IMR-90 (cell line): ENCODE data around the gene AMPD3. TPM values are rescaled to one million over a fixed set of nuclear protein-coding genes. Genes with fewer than 3 reads are reported as not detected.

ENCODE experiments used
- ATAC-seq: fragments of 200-7000 bp; cut with Tn5 transposase; 2 replicates; pipeline ENCODE4 v1.9.1; 2020; ENCODE audit warnings: low read depth, mild to moderate bottlenecking, moderate library complexity
- BruUV-seq: library from RNA; stranded (reverse); fragments of 400-500 nt; replicated peaks from 2 replicates; lab custom pipeline; 2021; lab: Mats Ljungman, UMichigan
- CTCF ChIA-PET: fragments of 300-600 bp; formaldehyde crosslinking; extraction: SDS; loops from one replicate; lab custom pipeline; 2021; ENCODE audit warnings: antibody characterized with exemption; lab: Yijun Ruan, JAX
- POLR2A ChIA-PET: fragments of 300-600 bp; sonication (Branson Sonifier 250); formaldehyde crosslinking; loops from one replicate; lab custom pipeline; 2022; ENCODE audit warnings: antibody characterized with exemption; ENCODE audit not compliant: unreplicated experiment; lab: Charles Lee
- DNase-seq: peaks from one replicate; pipeline ENCODE4 v3.0.0; 2013
- H2AFZ ChIP-seq: replicated peaks from 2 replicates; pipeline ENCODE3; 2013; ENCODE audit warnings: low read length, mild to moderate bottlenecking; ENCODE audit not compliant: poor library complexity
- H2AK5ac ChIP-seq: 2 replicates; pipeline ENCODE4 v1.6.1; 2013; ENCODE audit warnings: low read depth, low read length, inconsistent platforms
- H2AK9ac ChIP-seq: replicated peaks from 2 replicates; pipeline ENCODE3; 2013; ENCODE audit warnings: mild to moderate bottlenecking, low read depth, low read length, moderate library complexity; ENCODE audit not compliant: poor library complexity
- H2BK120ac ChIP-seq: 2 replicates; pipeline ENCODE4 v1.6.1; 2013; ENCODE audit warnings: low read depth, low read length, inconsistent platforms
- H2BK15ac ChIP-seq: 3 replicates; pipeline ENCODE4 v1.6.1; 2013; ENCODE audit warnings: low read depth, low read length, inconsistent platforms
- H2BK20ac ChIP-seq: 2 replicates; pipeline ENCODE4 v1.6.1; 2013; ENCODE audit warnings: low read depth, mild to moderate bottlenecking, inconsistent platforms, low read length, moderate library complexity
- H2BK5ac ChIP-seq: 2 replicates; pipeline ENCODE4 v1.6.1; 2013; ENCODE audit warnings: mild to moderate bottlenecking, low read depth, low read length, inconsistent platforms; ENCODE audit not compliant: poor library complexity, severe bottlenecking
- H3K14ac ChIP-seq: replicated peaks from 2 replicates; pipeline ENCODE4 v1.6.1; 2013; ENCODE audit warnings: low read depth, low read length, inconsistent platforms
- H3K18ac ChIP-seq: 2 replicates; pipeline ENCODE4 v1.6.1; 2013; ENCODE audit warnings: low read depth, low read length, control low read depth
- H3K23ac ChIP-seq: 2 replicates; pipeline ENCODE4 v1.6.1; 2013; ENCODE audit warnings: low read depth, low read length, inconsistent platforms
- H3K27ac ChIP-seq: 2 replicates; pipeline ENCODE4 v1.5.1; 2013; ENCODE audit warnings: mild to moderate bottlenecking, control low read depth, low read length; ENCODE audit not compliant: insufficient read depth
- H3K27me3 ChIP-seq: 2 replicates; pipeline ENCODE4 v1.6.1; 2013; ENCODE audit warnings: low read length; ENCODE audit not compliant: control insufficient read depth, insufficient read depth
- H3K36me3 ChIP-seq: 2 replicates; pipeline ENCODE4 v1.6.1; 2013; ENCODE audit warnings: low read length, mixed read lengths; ENCODE audit not compliant: control insufficient read depth, insufficient read depth
- H3K4ac ChIP-seq: 2 replicates; pipeline ENCODE4 v1.6.1; 2013; ENCODE audit warnings: low read depth, low read length, inconsistent platforms
- H3K4me1 ChIP-seq: 2 replicates; pipeline ENCODE4 v1.6.1; 2013; ENCODE audit warnings: low read length, mixed read lengths; ENCODE audit not compliant: control insufficient read depth, insufficient read depth
- H3K4me2 ChIP-seq: 2 replicates; pipeline ENCODE4 v1.6.1; 2013; ENCODE audit warnings: low read depth, mild to moderate bottlenecking, control low read depth, low read length, moderate library complexity
- H3K4me3 ChIP-seq: 2 replicates; pipeline ENCODE4 v1.5.1; 2013; ENCODE audit warnings: low read depth, mild to moderate bottlenecking, control low read depth, low read length, moderate library complexity; ENCODE audit not compliant: insufficient read depth
- H3K56ac ChIP-seq: 2 replicates; pipeline ENCODE4 v1.6.1; 2013; ENCODE audit warnings: low read length, inconsistent platforms; ENCODE audit not compliant: insufficient read depth; ENCODE audit errors: extremely low read depth
- H3K79me1 ChIP-seq, 2 experiments: 2 replicates each; pipeline ENCODE4 v1.6.1; 2013; ENCODE audit warnings: low read length in 2 of 2, inconsistent platforms in 1 of 2, low read depth in 1 of 2
- H3K9ac ChIP-seq: 2 replicates; pipeline ENCODE4 v1.6.1; 2013; ENCODE audit warnings: low read depth, low read length, control low read depth
- H3K9me1 ChIP-seq: 2 replicates; pipeline ENCODE4 v1.6.1; 2013; ENCODE audit warnings: low read length, inconsistent platforms; ENCODE audit not compliant: insufficient read depth
- H3K9me3 ChIP-seq: 2 replicates; pipeline ENCODE4 v1.6.1; 2013; ENCODE audit warnings: low read length; ENCODE audit not compliant: control insufficient read depth, insufficient read depth
- H4K20me1 ChIP-seq: 2 replicates; pipeline ENCODE4 v1.6.1; 2013; ENCODE audit warnings: low read length, inconsistent platforms; ENCODE audit not compliant: insufficient read depth
- H4K5ac ChIP-seq: 2 replicates; pipeline ENCODE4 v1.6.1; 2013; ENCODE audit warnings: mild to moderate bottlenecking, low read depth, low read length, control low read depth
- H4K8ac ChIP-seq, 2 experiments: 2 replicates each; pipeline ENCODE4 v1.6.1; 2013; ENCODE audit warnings: low read depth in 2 of 2, low read length in 2 of 2, control low read depth in 1 of 2, inconsistent platforms in 1 of 2
- H4K91ac ChIP-seq: 2 replicates; pipeline ENCODE4 v1.6.1; 2013; ENCODE audit warnings: low read depth, low read length, inconsistent platforms; ENCODE audit not compliant: insufficient read depth
- MXI1 ChIP-seq: IDR thresholded peaks from 2 replicates; pipeline ENCODE4 v1.6.1; 2012; ENCODE audit warnings: low read depth, mild to moderate bottlenecking, low read length, moderate library complexity, borderline replicate concordance
- RFX5 ChIP-seq: IDR thresholded peaks from 2 replicates; pipeline ENCODE4 v1.8.0; 2012; ENCODE audit warnings: low read depth, mild to moderate bottlenecking, low read length, moderate library complexity
- SMC3 ChIP-seq: fragments of 150-350 bp; IDR thresholded peaks from 2 replicates; pipeline ENCODE4 v1.6.1; 2016; ENCODE audit warnings: low read depth, mild to moderate bottlenecking, antibody characterized with exemption, low read length, moderate library complexity
- WGBS, 2 experiments: methylation state at CpG; one replicate each; pipeline versions ENCODE4 v1.1.5 to v1.1.7; 2013; ENCODE audit warnings: missing lambda C conversion rate in 2 of 2; ENCODE audit not compliant: insufficient read length in 1 of 2; ENCODE audit errors: extremely low coverage in 2 of 2; 5-methylcytosine and 5-hydroxymethylcytosine counted together
- dilution Hi-C: fragments of 300-500 bp; cut with HindIII; formaldehyde crosslinking; loops from one replicate; pipeline ENCODE4 v1.14.3; 2018; ENCODE audit warnings: low sequenced_read_pairs; ENCODE audit not compliant: unreplicated experiment
- in situ Hi-C: fragments of 300-500 bp; cut with MboI; formaldehyde crosslinking; loops from 3 replicates; pipeline ENCODE4 v1.14.3; 2019; ENCODE audit warnings: low sequenced_read_pairs, inconsistent platforms, mixed read lengths
- intact Hi-C: fragments of 100-400 bp; cut with micrococcal nuclease; formaldehyde crosslinking; loops from 2 replicates; pipeline ENCODE4 v1.10.0; 2022
- polyA plus RNA-seq, 3 experiments: library from polyadenylated mRNA; depleted of rRNA; stranded (reverse); fragments of >200 nt; gene quantifications; 2 replicates each; pipeline ENCODE4 v1.2.3, GENCODE V29; 2012; ENCODE audit warnings: low replicate concordance in 1 of 3
- total RNA-seq: library from RNA; depleted of rRNA; stranded (reverse); fragments of >200 nt; gene quantifications from 2 replicates; pipeline ENCODE4 v1.2.3, GENCODE V29; 2012
- TF ChIP-seq, protein P1 (sequence below): fragments of 150-350 bp; IDR thresholded peaks from 2 replicates; pipeline ENCODE4 v1.6.1; 2017; ENCODE audit warnings: mild to moderate bottlenecking, antibody characterized with exemption, low read length, low read depth
- TF ChIP-seq, protein P2 (sequence below): conservative IDR thresholded peaks from 2 replicates; pipeline ENCODE4 v1.5.1; 2012; ENCODE audit warnings: mild to moderate bottlenecking, low read depth, low read length, improper control_type of control experiment

Gene AMPD3
- total and polyA plus RNA-seq, 2 of the 4 experiments (the other 2 are of a cell fraction) = 8.6 to 12.1 TPM

DNA sequence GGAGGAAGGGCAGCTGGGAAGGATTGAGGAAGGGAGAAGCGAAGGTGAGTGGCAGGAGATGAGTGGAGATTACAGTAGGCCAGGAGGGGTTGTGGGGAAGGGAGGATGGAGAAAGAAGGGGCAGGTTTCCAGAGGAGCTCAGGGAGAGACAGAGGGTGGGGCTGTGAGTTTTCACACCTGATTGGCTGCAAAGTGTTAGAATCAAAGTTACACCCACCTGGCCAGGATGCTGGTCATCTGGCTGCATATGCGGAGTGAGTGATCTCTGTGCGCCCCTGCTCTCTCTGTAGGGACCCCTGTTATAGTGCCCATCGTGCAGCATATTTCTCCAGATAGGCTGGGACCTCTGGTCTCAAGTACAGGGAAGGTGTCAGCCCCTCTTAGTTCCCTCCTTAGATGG, 18.3 kb downstream of the AMPD3 start:
- in situ Hi-C loops = no loop called here
- no peak overlapping the region for H3K18ac ChIP-seq
- WGBS, 2 experiments = 86% methylated on average over 1 of the region's 4 CpGs; no CpG with 5 or more reads in 1 of the 2 experiments
- H4K8ac ChIP-seq = no peak overlapping the region
- H3K4me3 ChIP-seq = no peak overlapping the region
- H3K4me2 ChIP-seq = no peak overlapping the region
- POLR2A ChIA-PET = no interaction called here
- H4K20me1 ChIP-seq = peaks cover 14% of the 10 kb centered on the region
- H4K91ac ChIP-seq = no peak overlapping the region
- CTCF ChIA-PET = no interaction called here
- intact Hi-C loops = no loop called here
- H3K27ac ChIP-seq = no peak overlapping the region
- no TSS peak for BruUV-seq
- no peaks in the 10 kb centered on the region for H3K4me1 ChIP-seq
- H3K27me3 ChIP-seq = no peaks in the 10 kb centered on the region
- dilution Hi-C loops = no loop called here
- H2AK9ac ChIP-seq = no peak overlapping the region
- H3K79me1 ChIP-seq = peaks cover 9 to 39% of the 10 kb centered on the region in 2 experiments
- DNase-seq (no peak), ATAC-seq (no peak)
- H3K9me3 ChIP-seq = no peaks in the 10 kb centered on the region
- H3K23ac ChIP-seq = no peak overlapping the region
- no peak overlapping the region for H2BK20ac ChIP-seq
- H4K5ac ChIP-seq = no peak overlapping the region
- no peak overlapping the region for H2AFZ ChIP-seq
- H2BK5ac ChIP-seq = no peak overlapping the region
- no peak overlapping the region for H2AK5ac ChIP-seq
- peaks cover 30% of the 10 kb centered on the region for H3K36me3 ChIP-seq
- no peak overlapping the region for H2BK15ac ChIP-seq
- no peak overlapping the region for H3K56ac ChIP-seq
- H2BK120ac ChIP-seq = no peak overlapping the region
- peaks cover 10% of the 10 kb centered on the region; the same call in 1 of the 2 replicates for H3K9me1 ChIP-seq
- TF ChIP-seq, protein P1, sequence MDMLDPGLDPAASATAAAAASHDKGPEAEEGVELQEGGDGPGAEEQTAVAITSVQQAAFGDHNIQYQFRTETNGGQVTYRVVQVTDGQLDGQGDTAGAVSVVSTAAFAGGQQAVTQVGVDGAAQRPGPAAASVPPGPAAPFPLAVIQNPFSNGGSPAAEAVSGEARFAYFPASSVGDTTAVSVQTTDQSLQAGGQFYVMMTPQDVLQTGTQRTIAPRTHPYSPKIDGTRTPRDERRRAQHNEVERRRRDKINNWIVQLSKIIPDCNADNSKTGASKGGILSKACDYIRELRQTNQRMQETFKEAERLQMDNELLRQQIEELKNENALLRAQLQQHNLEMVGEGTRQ = no peak
- no peak for TF ChIP-seq RFX5
- TF ChIP-seq MXI1 = no peak
- no peak for TF ChIP-seq SMC3
- TF ChIP-seq, protein P2, sequence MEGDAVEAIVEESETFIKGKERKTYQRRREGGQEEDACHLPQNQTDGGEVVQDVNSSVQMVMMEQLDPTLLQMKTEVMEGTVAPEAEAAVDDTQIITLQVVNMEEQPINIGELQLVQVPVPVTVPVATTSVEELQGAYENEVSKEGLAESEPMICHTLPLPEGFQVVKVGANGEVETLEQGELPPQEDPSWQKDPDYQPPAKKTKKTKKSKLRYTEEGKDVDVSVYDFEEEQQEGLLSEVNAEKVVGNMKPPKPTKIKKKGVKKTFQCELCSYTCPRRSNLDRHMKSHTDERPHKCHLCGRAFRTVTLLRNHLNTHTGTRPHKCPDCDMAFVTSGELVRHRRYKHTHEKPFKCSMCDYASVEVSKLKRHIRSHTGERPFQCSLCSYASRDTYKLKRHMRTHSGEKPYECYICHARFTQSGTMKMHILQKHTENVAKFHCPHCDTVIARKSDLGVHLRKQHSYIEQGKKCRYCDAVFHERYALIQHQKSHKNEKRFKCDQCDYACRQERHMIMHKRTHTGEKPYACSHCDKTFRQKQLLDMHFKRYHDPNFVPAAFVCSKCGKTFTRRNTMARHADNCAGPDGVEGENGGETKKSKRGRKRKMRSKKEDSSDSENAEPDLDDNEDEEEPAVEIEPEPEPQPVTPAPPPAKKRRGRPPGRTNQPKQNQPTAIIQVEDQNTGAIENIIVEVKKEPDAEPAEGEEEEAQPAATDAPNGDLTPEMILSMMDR = no peak
- no peak overlapping the region for H3K4ac ChIP-seq
- no peak overlapping the region for H3K9ac ChIP-seq
- H3K14ac ChIP-seq = no peak overlapping the region
